Mesenchymal stem cell (in vitro differentiated cells and primary cell): ENCODE measurements around the gene ITPA.
A peak's percentile ranks its signal among the peaks of the same experiment; 100 is the strongest.

Source experiments
- DNase-seq: peaks from one replicate; pipeline ENCODE4 v3.0.0-alpha.2; 2013
- H2AFZ ChIP-seq: one replicate; pipeline ENCODE4 v1.6.1; 2013; ENCODE audit warnings: low read depth, mild to moderate bottlenecking, control low read depth, inconsistent platforms, low read length, moderate library complexity
- H2AK5ac ChIP-seq: 2 replicates; pipeline ENCODE4 v1.6.1; 2013; ENCODE audit warnings: low read length, moderate library complexity, mild to moderate bottlenecking, inconsistent platforms; ENCODE audit not compliant: severe bottlenecking
- H2BK120ac ChIP-seq: one replicate; pipeline ENCODE4 v1.6.1; 2013; ENCODE audit warnings: low read depth, mild to moderate bottlenecking, inconsistent platforms, low read length, moderate library complexity
- H2BK12ac ChIP-seq, 2 experiments: one replicate each; pipeline ENCODE4 v1.6.1; 2013; ENCODE audit warnings: inconsistent platforms in 2 of 2, low read length in 2 of 2, mild to moderate bottlenecking in 2 of 2, moderate library complexity in 2 of 2, control low read depth in 1 of 2
- H2BK15ac ChIP-seq: one replicate; pipeline ENCODE4 v1.6.1; 2013; ENCODE audit warnings: mild to moderate bottlenecking, low read depth, inconsistent platforms; ENCODE audit not compliant: poor library complexity, severe bottlenecking
- H2BK5ac ChIP-seq: 2 replicates; pipeline ENCODE4 v1.6.1; 2013; ENCODE audit warnings: low read depth, mild to moderate bottlenecking, low read length, control low read depth, inconsistent platforms; ENCODE audit not compliant: poor library complexity, severe bottlenecking
- H3K14ac ChIP-seq, 2 experiments: one replicate each; pipeline ENCODE4 v1.6.1; 2013; ENCODE audit warnings: inconsistent platforms in 2 of 2, low read length in 2 of 2, control low read depth in 1 of 2, mild to moderate bottlenecking in 1 of 2, moderate library complexity in 1 of 2
- H3K18ac ChIP-seq, 2 experiments: one replicate each; pipeline ENCODE4 v1.6.1; 2013; ENCODE audit warnings: inconsistent platforms in 2 of 2, low read length in 2 of 2, control low read depth in 1 of 2, low read depth in 1 of 2, mild to moderate bottlenecking in 1 of 2
- H3K23ac ChIP-seq, 2 experiments: one replicate each; pipeline ENCODE4 v1.6.1; 2013; ENCODE audit warnings: inconsistent platforms in 2 of 2, low read length in 2 of 2, mild to moderate bottlenecking in 2 of 2, moderate library complexity in 2 of 2, control low read depth in 1 of 2
- H3K27ac ChIP-seq: 2 replicates; pipeline ENCODE4 v1.5.1; 2013; ENCODE audit warnings: mild to moderate bottlenecking, moderate library complexity, low read length, control low read depth, inconsistent platforms; ENCODE audit not compliant: poor library complexity, severe bottlenecking
- H3K27me3 ChIP-seq, 2 experiments: 2 replicates each; pipeline versions ENCODE4 v1.6.1 to v1.7.0; 2013; ENCODE audit warnings: low read length in 2 of 2, mild to moderate bottlenecking in 2 of 2, moderate library complexity in 2 of 2, control low read depth in 1 of 2, inconsistent platforms in 1 of 2; ENCODE audit not compliant: control insufficient read depth in 1 of 2, insufficient read depth in 1 of 2
- H3K36me3 ChIP-seq, 2 experiments: 2 replicates each; pipeline versions ENCODE4 v1.6.1 to v1.7.0; 2013; ENCODE audit warnings: low read length in 2 of 2, control low read depth in 1 of 2, inconsistent platforms in 1 of 2, low read depth in 1 of 2, mild to moderate bottlenecking in 1 of 2; ENCODE audit not compliant: insufficient read depth in 2 of 2, control insufficient read depth in 1 of 2
- H3K4ac ChIP-seq, 2 experiments: one replicate each; pipeline ENCODE4 v1.6.1; 2013; ENCODE audit warnings: inconsistent platforms in 2 of 2, low read length in 2 of 2, mild to moderate bottlenecking in 2 of 2, moderate library complexity in 2 of 2, control low read depth in 1 of 2, low read depth in 1 of 2
- H3K4me1 ChIP-seq: 2 replicates; pipeline ENCODE4 v1.6.1; 2013; ENCODE audit warnings: low read depth, low read length, control low read depth; ENCODE audit not compliant: control insufficient read depth, insufficient read depth
- H3K4me2 ChIP-seq: 2 replicates; pipeline ENCODE4 v1.6.1; 2013; ENCODE audit warnings: low read length, mild to moderate bottlenecking, inconsistent platforms; ENCODE audit not compliant: poor library complexity, severe bottlenecking
- H3K4me3 ChIP-seq, 2 experiments: 2 replicates each; pipeline versions ENCODE4 v1.5.1 to v1.7.0; 2013; ENCODE audit warnings: low read length in 2 of 2, mild to moderate bottlenecking in 2 of 2, control low read depth in 1 of 2, low read depth in 1 of 2; ENCODE audit not compliant: insufficient read depth in 1 of 2
- H3K79me1 ChIP-seq: replicated peaks from 2 replicates; pipeline ENCODE4 v1.6.1; 2013; ENCODE audit warnings: mild to moderate bottlenecking, control low read depth, low read length, inconsistent platforms; ENCODE audit not compliant: poor library complexity, severe bottlenecking
- H3K9ac ChIP-seq: 2 replicates; pipeline ENCODE4 v1.7.0; 2013; ENCODE audit warnings: mild to moderate bottlenecking, low read length, moderate library complexity
- H3K9me3 ChIP-seq: 2 replicates; pipeline ENCODE4 v1.7.0; 2013; ENCODE audit warnings: mild to moderate bottlenecking, low read length; ENCODE audit not compliant: control insufficient read depth
- H4K8ac ChIP-seq: one replicate; pipeline ENCODE4 v1.6.1; 2013; ENCODE audit warnings: inconsistent platforms, mild to moderate bottlenecking, low read length, moderate library complexity
- H4K91ac ChIP-seq: one replicate; pipeline ENCODE4 v1.6.1; 2013; ENCODE audit warnings: mild to moderate bottlenecking, low read length, inconsistent platforms
- WGBS: methylation state at CpG from one replicate; pipeline ENCODE4 v1.1.7; 2013; ENCODE audit warnings: mixed read lengths; 5-methylcytosine and 5-hydroxymethylcytosine counted together

Gene ITPA

DNA sequence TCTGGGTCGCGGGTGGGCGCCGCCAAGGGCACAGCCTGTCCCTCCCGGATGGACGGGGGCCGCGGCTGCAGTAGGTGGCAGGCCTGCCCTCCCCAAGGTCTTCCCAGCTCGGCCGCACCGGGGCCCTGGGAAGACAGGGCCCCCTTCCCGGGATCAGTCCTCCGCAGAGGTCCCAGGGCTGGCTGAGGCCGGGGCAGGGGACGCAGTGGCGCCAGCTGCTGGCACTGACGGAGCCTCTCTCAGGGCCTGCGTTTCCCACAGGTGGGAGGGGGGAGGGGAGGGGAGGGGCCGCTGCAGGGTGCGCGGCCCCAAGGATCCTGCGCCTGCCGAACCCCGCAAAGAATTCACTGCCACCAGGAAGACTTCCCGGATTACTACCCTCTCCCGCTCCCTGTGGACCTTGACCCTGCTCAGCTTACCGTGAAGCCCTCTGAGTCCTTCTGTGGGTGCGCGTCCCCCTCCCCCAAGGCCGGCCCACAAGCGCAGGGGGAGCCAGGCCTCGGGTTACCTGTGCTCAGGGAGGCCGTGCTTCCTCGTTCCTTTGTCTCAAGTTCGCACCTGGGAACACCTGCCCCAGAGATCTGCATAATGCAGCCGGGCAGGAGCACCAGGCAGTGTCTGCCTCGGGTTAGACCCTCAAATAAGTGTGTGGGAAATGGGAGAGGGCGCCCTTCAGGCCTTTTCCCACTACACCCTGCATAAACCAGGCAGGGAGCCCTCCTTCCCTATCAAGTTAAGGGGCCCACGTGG, 41.0 kb upstream of the ITPA start:
- H3K79me1 ChIP-seq, result peaks cover 6% of the 10 kb centered on the region
- 10% methylated on average over 30 of the region's 39 CpGs for WGBS

GRCh38 chr20:3168829-3169590, 40.3 kb upstream of the ITPA start:
- no peak overlapping the region for H3K4me3 ChIP-seq
- H3K9ac ChIP-seq, result no peak overlapping the region
- H3K23ac ChIP-seq, result no peak overlapping the region
- peaks cover 18% of the 10 kb centered on the region for H3K4me1 ChIP-seq
- H3K18ac ChIP-seq, result no peak overlapping the region
- DNase-seq, result no peak
- peaks cover 6 to 30% of the 10 kb centered on the region in 2 experiments for H3K27me3 ChIP-seq
- H2BK15ac ChIP-seq, result no peak overlapping the region
- H2AK5ac ChIP-seq, result no peak overlapping the region
- H3K4me2 ChIP-seq, result no peak overlapping the region
- H4K8ac ChIP-seq, result no peak overlapping the region
- WGBS, result 80% methylated on average over 7 of the region's 7 CpGs
- peak overlapping the region; percentile 15 for H4K91ac ChIP-seq
- no peak overlapping the region for H2BK120ac ChIP-seq
- H2BK5ac ChIP-seq, result no peak overlapping the region
- H3K4ac ChIP-seq, result no peak overlapping the region
- no peak overlapping the region for H3K14ac ChIP-seq
- H3K36me3 ChIP-seq, result peaks cover 0 to 40% of the 10 kb centered on the region in 2 experiments
- no peaks in the 10 kb centered on the region for H3K9me3 ChIP-seq
- H3K27ac ChIP-seq, result no peak overlapping the region
- no peak overlapping the region for H2AFZ ChIP-seq
- H2BK12ac ChIP-seq, result no peak overlapping the region
- H3K79me1 ChIP-seq, result peaks cover 10% of the 10 kb centered on the region

More for the DNA sequence above, 41.0 kb upstream of the ITPA start:
- H3K9me3 ChIP-seq, result no peaks in the 10 kb centered on the region
- peak overlapping the region; percentile 33 for H2BK15ac ChIP-seq
- H3K9ac ChIP-seq, result no peak overlapping the region
- H4K91ac ChIP-seq, result no peak overlapping the region
- no peak overlapping the region for H3K4me3 ChIP-seq
- H2BK120ac ChIP-seq, result no peak overlapping the region
- H2AFZ ChIP-seq, result no peak overlapping the region
- no peak overlapping the region for H3K23ac ChIP-seq
- DNase-seq, result no peak
- H2BK5ac ChIP-seq, result no peak overlapping the region
- H3K4me1 ChIP-seq, result peaks cover 16% of the 10 kb centered on the region
- no peak overlapping the region for H3K4ac ChIP-seq
- H3K27ac ChIP-seq, result no peak overlapping the region
- H3K14ac ChIP-seq, result no peak overlapping the region
- no peak overlapping the region for H4K8ac ChIP-seq
- H2AK5ac ChIP-seq, result no peak overlapping the region
- peaks cover 6 to 30% of the 10 kb centered on the region in 2 experiments for H3K27me3 ChIP-seq
- peak overlapping the region; percentile 29 for H3K4me2 ChIP-seq
- no peak overlapping the region for H3K18ac ChIP-seq
- H3K36me3 ChIP-seq, result peaks cover 0 to 47% of the 10 kb centered on the region in 2 experiments
- H2BK12ac ChIP-seq, result no peak overlapping the region

GRCh38 chr20:3171391-3172125, 37.7 kb upstream of the ITPA start:
- H4K91ac ChIP-seq, result no peak overlapping the region
- H3K4me2 ChIP-seq, result no peak overlapping the region
- peaks cover 18% of the 10 kb centered on the region for H3K4me1 ChIP-seq
- no peak overlapping the region for H3K27ac ChIP-seq
- no peak overlapping the region for H3K9ac ChIP-seq
- H3K36me3 ChIP-seq, result peaks cover 0 to 14% of the 10 kb centered on the region in 2 experiments
- H3K23ac ChIP-seq, result no peak overlapping the region
- peaks cover 12% of the 10 kb centered on the region for H3K79me1 ChIP-seq
- no peak overlapping the region for H2AK5ac ChIP-seq
- H3K18ac ChIP-seq, result no peak overlapping the region
- no peak overlapping the region for H2BK120ac ChIP-seq
- no peak overlapping the region for H2BK12ac ChIP-seq
- no peak for DNase-seq
- no peak overlapping the region for H2BK5ac ChIP-seq
- H2AFZ ChIP-seq, result no peak overlapping the region
- H2BK15ac ChIP-seq, result no peak overlapping the region
- H3K14ac ChIP-seq, result no peak overlapping the region
- H4K8ac ChIP-seq, result no peak overlapping the region
- peaks cover 6 to 30% of the 10 kb centered on the region in 2 experiments for H3K27me3 ChIP-seq
- no peak overlapping the region for H3K4ac ChIP-seq
- WGBS, result 78% methylated on average over 12 of the region's 14 CpGs
- no peaks in the 10 kb centered on the region for H3K9me3 ChIP-seq
- H3K4me3 ChIP-seq, result no peak overlapping the region
